HG03039 (cell line): ENCODE results near the gene TMEM138.

Source experiments
- ATAC-seq: cut with Tn5 transposase; IDR thresholded peaks from one replicate; pipeline ENCODE4 v1.9.1; 2021; ENCODE audit warnings: mild to moderate bottlenecking, moderate library complexity; ENCODE audit not compliant: unreplicated experiment

TMEM138 gene

GRCh38 chr11:61341706-61342105 is 20.5 kb upstream of the TMEM138 start:
- ATAC-seq = no peak

DNA sequence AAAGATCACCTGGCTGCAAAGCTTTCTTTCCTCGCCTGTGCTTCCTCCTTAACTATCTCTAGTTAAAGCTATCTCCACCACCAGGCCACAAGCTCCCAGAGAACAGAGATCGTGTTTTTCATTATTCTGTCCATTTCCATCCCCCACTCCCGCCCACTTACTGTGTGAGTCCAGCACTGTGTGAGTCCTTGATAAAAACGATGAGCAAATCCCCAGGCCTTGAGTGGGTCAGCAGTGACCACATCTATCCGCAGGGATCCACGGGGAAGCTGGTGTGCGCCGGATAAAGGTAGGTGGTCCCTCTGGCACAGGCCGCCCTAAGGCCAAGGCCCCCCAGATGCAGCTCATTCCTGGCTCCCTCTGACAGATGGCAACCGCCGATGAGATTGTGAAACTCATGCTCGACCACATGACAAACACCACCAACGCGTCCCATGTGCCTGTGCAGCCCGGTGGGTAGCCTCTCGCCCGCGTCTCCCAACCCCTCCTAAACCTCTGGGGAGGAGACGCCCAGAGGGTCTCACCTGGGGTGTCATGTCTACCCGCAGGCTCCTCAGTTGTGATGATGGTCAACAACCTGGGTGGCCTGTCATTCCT is 19.9 kb upstream of the TMEM138 start:
- ATAC-seq = no peak

- ATAC-seq = no peak
Measured at GRCh38 chr11:61343792-61344745, 18.1 kb upstream of the TMEM138 start.

GRCh38 chr11:61345170-61345610 is 17.0 kb upstream of the TMEM138 start:
- ATAC-seq = no peak

- no peak for ATAC-seq
Measured at GRCh38 chr11:61345954-61346843, 16.0 kb upstream of the TMEM138 start.

- ATAC-seq = no peak
Measured at GRCh38 chr11:61347916-61348461, 14.2 kb upstream of the TMEM138 start.

- no peak for ATAC-seq
Measured at GRCh38 chr11:61349189-61349751, 12.9 kb upstream of the TMEM138 start.

- no peak for ATAC-seq
Measured at GRCh38 chr11:61349916-61350315, 12.3 kb upstream of the TMEM138 start.

GRCh38 chr11:61350336-61350735 is 11.8 kb upstream of the TMEM138 start:
- no peak for ATAC-seq

DNA sequence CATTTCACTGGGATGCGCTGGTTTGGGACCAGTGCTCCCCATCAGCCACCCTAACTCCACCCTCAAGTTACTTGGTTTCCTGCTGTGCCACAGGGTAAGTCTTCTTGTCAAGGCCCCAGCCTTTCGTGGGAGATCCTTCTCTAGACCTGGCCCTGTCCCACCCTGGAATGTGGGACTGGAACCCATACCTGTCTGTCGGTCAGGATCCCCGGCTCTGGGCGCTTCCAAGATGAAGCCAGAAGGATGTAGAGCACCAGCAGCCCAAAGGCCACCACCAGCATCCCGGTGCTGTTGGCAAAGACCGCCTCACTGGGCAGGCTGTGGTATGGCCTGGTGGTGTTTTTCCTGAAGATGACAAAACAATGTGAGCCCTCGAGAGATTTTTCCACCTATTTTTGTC is 11.4 kb upstream of the TMEM138 start:
- no peak for ATAC-seq

- no peak for ATAC-seq
Measured at GRCh38 chr11:61352038-61352437, 10.1 kb upstream of the TMEM138 start.

DNA sequence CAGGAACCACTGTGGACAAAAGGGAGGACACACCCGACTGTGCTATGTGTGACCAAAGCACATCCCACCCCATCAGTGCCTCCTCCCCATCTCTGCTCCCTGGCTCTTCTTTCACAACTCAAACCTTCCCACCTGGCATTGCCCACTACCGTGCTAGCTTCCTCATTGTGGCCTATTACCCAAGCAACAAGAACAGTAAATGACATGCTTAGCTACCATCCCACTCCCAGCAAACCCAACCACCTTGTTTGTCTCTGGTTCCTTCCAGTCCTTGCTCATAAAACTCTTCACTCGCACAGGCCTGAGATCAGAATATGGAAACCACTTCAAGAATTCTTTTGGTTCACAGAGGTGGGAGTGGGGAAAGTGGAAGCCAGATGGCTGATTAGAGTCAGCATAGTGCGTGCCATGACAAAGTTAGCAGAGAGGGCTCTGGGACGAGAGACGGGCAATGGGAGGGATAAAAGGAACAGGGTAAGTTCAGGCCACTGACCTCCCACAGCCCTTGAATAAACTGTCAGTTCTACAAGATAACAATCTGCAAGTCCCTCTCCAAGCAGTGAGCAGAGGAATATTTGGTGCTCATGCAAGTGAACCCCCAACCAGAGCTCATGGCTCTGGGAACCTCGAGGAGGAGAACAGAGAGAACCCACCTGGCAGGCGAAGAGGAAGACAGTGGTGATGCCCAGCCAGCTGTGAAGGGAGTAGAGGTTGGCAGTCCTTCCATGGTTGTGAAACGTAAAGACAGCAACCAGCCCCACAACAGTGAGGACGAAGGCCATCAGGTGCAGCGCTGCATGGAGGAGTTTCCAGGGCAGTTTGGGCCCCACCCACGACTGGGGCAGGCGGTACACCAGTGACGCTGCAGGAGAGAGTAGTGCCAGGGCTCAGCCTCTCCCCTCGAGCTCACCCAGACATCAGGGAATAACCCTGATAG is 8.8 kb upstream of the TMEM138 start:
- no peak for ATAC-seq

DNA sequence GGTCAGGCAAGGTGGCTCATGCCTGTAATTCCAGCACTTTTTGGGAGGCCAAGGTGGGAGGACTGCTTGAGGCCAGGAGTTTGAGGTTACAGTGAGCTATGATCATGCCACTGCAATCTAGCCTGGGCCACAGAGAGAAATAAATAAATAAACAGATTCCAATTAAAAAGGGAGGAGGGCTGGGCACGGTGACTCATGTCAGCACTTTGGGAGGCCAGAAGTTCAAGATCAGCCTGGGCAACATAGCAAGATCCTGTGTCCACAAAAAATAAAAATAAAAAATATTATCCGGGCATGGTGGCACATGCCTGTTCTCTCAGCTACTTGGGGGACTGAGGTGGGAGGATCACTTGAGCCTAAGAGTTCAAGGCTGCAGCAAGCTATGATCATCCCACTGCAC is 8.0 kb upstream of the TMEM138 start:
- ATAC-seq = no peak

- no peak for ATAC-seq
Measured at GRCh38 chr11:61356706-61357105, 5.5 kb upstream of the TMEM138 start.

DNA sequence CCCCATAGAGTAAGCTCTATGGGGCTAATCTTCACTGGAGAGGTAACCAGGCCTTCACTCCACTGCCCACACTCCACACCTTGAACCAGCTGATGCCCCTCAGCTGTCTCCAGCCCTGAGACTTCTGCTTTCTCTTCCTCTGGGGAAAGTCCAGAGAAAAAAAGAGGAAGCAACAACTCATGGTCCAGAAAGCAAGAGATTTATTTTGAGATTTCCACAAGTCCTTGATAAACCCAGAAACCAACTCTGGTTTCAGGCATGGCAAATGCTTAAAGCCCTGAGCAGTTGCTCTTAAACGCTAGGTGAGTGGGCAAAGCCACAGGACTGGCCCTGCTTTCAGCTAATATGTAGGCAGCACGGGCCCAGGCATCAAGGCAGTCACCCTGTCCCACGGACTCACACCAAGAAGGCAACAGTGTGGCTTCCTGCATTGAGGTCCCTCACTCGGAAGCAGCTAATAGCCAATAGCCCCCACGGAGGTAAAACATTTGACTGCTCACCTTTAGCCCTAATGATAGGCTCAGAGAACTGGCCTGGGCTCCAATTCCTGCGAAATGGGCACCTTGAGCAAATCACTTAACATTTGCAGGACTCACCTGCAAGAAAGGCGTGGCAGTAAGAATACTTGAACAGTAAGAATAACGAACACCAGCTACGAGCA is 4.8 kb upstream of the TMEM138 start:
- peak; percentile 33 for ATAC-seq

GRCh38 chr11:61357894-61358239 is 4.3 kb upstream of the TMEM138 start:
- ATAC-seq = no peak

DNA sequence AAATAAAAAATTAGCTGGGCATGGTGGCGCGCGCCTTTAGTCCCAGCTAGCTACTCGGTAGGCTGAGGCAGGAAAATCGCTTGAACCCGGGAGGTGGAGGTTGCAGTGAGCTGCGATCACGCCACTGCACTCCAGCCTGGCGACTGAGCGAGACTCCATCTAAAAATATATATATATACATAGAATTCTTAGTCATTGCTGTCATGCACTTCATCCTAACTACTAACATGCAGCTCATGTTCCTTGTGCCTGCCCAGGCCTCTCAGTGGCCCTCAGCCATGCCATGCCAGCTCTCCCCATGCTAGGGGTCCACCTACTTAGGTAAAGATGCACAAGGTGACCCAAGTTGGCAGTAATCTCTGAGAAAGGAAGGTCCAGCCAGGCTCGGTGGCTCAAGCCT is 3.6 kb upstream of the TMEM138 start:
- ATAC-seq = no peak

GRCh38 chr11:61359516-61359915 is 2.7 kb upstream of the TMEM138 start:
- ATAC-seq = no peak

DNA sequence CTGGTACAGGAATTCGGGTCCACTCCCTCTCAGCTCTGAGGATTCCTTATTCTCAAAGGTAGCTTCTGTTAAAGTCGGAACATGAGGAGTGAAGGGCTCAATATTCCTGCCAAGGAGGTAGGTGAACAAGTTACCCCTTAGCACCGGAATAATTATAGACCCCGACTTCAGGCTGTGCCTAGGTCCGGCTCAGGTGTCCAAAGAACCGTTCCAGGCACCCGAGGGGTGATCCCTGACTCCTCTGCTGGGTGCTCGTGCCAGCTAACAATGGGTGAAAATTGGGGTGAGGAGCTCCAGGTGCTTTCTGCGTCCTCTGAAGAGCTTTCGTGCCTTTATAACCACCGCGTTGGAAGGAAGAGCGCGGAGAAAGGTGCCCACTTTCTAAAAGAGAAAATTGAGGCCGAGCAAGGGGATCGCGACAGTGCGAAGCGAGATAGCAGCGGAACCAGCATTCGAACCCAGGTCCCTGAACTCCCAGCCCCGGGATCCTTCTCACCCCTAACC is 885 bp upstream of the TMEM138 start:
- ATAC-seq = no peak
